Thyroid gland (tissue), 4 donors: ENCODE results near the gene PCDHB1.

Source experiments
- CTCF ChIP-seq, 6 experiments: fragments of 200-600 bp in 3 of 6; fragments of 450-650 bp in 3 of 6; sonication (generic) in 3 of 6; IDR thresholded peaks; one replicate each; pipeline ENCODE4 v1.5.1; 2016 to 2019; ENCODE audit warnings: antibody characterized with exemption in 6 of 6, mild to moderate bottlenecking in 2 of 6, inconsistent platforms in 1 of 6, moderate library complexity in 1 of 6
- POLR2A ChIP-seq, 2 donors: fragments of 450-650 bp; IDR thresholded peaks; one replicate each; pipeline ENCODE4 v1.6.1; 2017; ENCODE audit warnings: antibody characterized with exemption in 2 of 2, mild to moderate bottlenecking in 2 of 2, moderate library complexity in 1 of 2

- TF ChIP-seq CTCF (IDR thresholded peaks at IDR 0.05) (no peak), POLR2A (IDR thresholded peaks at IDR 0.05) (no peak)
Observed at GRCh38 chr5:141105350-141105749, 54.2 kb downstream of the PCDHB1 start.
